Kidney (tissue), 14 donors: ENCODE data around the gene MS4A10. TPM values are rescaled to one million over a fixed set of nuclear protein-coding genes. Genes with fewer than 3 reads are reported as not detected.

Source experiments
- DNase-seq, 5 donors: peaks; one replicate each; pipeline ENCODE4 v3.0.0-alpha.2; 2013 to 2020
- FAIRE-seq: peaks from 2 replicates; lab custom pipeline; 2012; peaks lifted over from hg19 to GRCh38; lab: Jason Lieb, UNC
- H3K27ac ChIP-seq, 2 donors: one replicate each; pipeline ENCODE4 v1.7.0; 2013; ENCODE audit warnings: low read depth in 2 of 2, low read length in 2 of 2, inconsistent platforms in 1 of 2
- H3K27me3 ChIP-seq: one replicate; pipeline ENCODE4 v1.7.1; 2013; ENCODE audit warnings: low read length, inconsistent platforms; ENCODE audit not compliant: control insufficient read depth, insufficient read depth
- H3K36me3 ChIP-seq, 3 donors: one replicate each; pipeline versions ENCODE4 v1.7.0 to v1.7.1; 2013; ENCODE audit warnings: low read length in 3 of 3, control low read depth in 1 of 3, inconsistent platforms in 1 of 3; ENCODE audit not compliant: insufficient read depth in 3 of 3, control insufficient read depth in 2 of 3
- H3K4me1 ChIP-seq, 3 donors: one replicate each; pipeline versions ENCODE4 v1.7.0 to v1.7.1; 2013; ENCODE audit warnings: low read length in 3 of 3, inconsistent platforms in 1 of 3, low read depth in 1 of 3; ENCODE audit not compliant: control insufficient read depth in 2 of 3, insufficient read depth in 2 of 3
- H3K4me3 ChIP-seq, 3 donors: one replicate each; pipeline versions ENCODE4 v1.7.0 to v1.8.1; 2013; ENCODE audit warnings: low read length in 3 of 3, control low read depth in 1 of 3, inconsistent platforms in 1 of 3
- H3K9ac ChIP-seq, 3 donors: one replicate each; pipeline versions ENCODE4 v1.7.0 to v1.7.1; 2013; ENCODE audit warnings: low read length in 3 of 3, control low read depth in 1 of 3, inconsistent platforms in 1 of 3
- H3K9me3 ChIP-seq, 3 donors: one replicate each; pipeline versions ENCODE4 v1.7.0 to v1.7.1; 2013; ENCODE audit warnings: low read length in 3 of 3, control low read depth in 1 of 3, inconsistent platforms in 1 of 3; ENCODE audit not compliant: control insufficient read depth in 2 of 3, insufficient read depth in 1 of 3
- intact Hi-C: fragments of 100-400 bp; cut with DNase I; formaldehyde crosslinking; loops from one replicate; pipeline ENCODE4 v1.11.1; 2022
- polyA plus RNA-seq: library from polyadenylated mRNA; stranded (reverse); fragments of 350-450 nt; fragmentation: Illumina TruSeq; extraction: RNeasy Lipid Tissue Mini Kit (QIAGEN cat#74804); gene quantifications from one replicate; pipeline ENCODE4 v1.2.3, GENCODE V29; 2014; ENCODE audit warnings: low read depth, low replicate concordance; ENCODE audit not compliant: insufficient read depth
- total RNA-seq: library from RNA; stranded (reverse); fragmentation: NEBNext Ultra II Directional; extraction: Animal tissue kit (Norgen Biotek cat#: 25700); gene quantifications from one replicate; pipeline ENCODE4 v1.2.1, GENCODE V29; 2021
- TF ChIP-seq, protein P1 (sequence below): IDR thresholded peaks from 3 replicates; pipeline ENCODE4 v1.5.1; 2012; ENCODE audit warnings: mild to moderate bottlenecking, moderate library complexity, borderline replicate concordance; ENCODE audit not compliant: insufficient read depth; ENCODE audit errors: extremely low read depth
- donor health status: control.
- donor health status: control.
- donor health status: control.
- donor health status: control.
- donor health status: control.
- donor health status: DM: yes; HTN: yes; CAD: no.
- donor health status: Normal renal cell carcinoma (clear cell type).

The MS4A10 gene
- total and polyA plus RNA-seq, 2 donors from 2014 or later = 1.1 TPM; not detected in 1

- Histone ChIP-seq H3K27ac (no peak overlapping the region), H3K9me3 (no peaks in the 10 kb centered on the region), H3K9ac (no peak overlapping the region), H3K4me3 (no peak overlapping the region), H3K4me1 (no peaks in the 10 kb centered on the region), H3K36me3 (no peaks in the 10 kb centered on the region), H3K27me3 (no peaks in the 10 kb centered on the region)
- TF ChIP-seq, protein P1, sequence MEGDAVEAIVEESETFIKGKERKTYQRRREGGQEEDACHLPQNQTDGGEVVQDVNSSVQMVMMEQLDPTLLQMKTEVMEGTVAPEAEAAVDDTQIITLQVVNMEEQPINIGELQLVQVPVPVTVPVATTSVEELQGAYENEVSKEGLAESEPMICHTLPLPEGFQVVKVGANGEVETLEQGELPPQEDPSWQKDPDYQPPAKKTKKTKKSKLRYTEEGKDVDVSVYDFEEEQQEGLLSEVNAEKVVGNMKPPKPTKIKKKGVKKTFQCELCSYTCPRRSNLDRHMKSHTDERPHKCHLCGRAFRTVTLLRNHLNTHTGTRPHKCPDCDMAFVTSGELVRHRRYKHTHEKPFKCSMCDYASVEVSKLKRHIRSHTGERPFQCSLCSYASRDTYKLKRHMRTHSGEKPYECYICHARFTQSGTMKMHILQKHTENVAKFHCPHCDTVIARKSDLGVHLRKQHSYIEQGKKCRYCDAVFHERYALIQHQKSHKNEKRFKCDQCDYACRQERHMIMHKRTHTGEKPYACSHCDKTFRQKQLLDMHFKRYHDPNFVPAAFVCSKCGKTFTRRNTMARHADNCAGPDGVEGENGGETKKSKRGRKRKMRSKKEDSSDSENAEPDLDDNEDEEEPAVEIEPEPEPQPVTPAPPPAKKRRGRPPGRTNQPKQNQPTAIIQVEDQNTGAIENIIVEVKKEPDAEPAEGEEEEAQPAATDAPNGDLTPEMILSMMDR = no peak
- intact Hi-C loops = no loop called here
- DNase-seq (peak in 1 of 5 donors; percentile 39), FAIRE-seq (no peak)
Observed at GRCh38 chr11:60797846-60798630, 12.9 kb downstream of the MS4A10 start.

- no peaks in the 10 kb centered on the region for H3K36me3 ChIP-seq
- TF ChIP-seq, protein P1 = no peak
- H3K4me3 ChIP-seq = no peak overlapping the region
- H3K27me3 ChIP-seq = no peaks in the 10 kb centered on the region
- H3K9ac ChIP-seq = no peak overlapping the region
- no peaks in the 10 kb centered on the region for H3K9me3 ChIP-seq
- DNase-seq (peak in 1 of 5 donors; percentile 30), FAIRE-seq (no peak)
- H3K4me1 ChIP-seq = no peaks in the 10 kb centered on the region
- intact Hi-C loops = no loop called here
- H3K27ac ChIP-seq = no peak overlapping the region
Observed at GRCh38 chr11:60798631-60799030, 13.5 kb downstream of the MS4A10 start.

- TF ChIP-seq, protein P1 = no peak
- Histone ChIP-seq H3K4me1 (no peaks in the 10 kb centered on the region), H3K36me3 (no peaks in the 10 kb centered on the region), H3K9me3 (no peaks in the 10 kb centered on the region), H3K9ac (no peak overlapping the region), H3K27me3 (no peaks in the 10 kb centered on the region), H3K27ac (no peak overlapping the region), H3K4me3 (no peak overlapping the region)
- DNase-seq (peak in 1 of 5 donors; percentile 19), FAIRE-seq (no peak)
- intact Hi-C loops = no loop called here
Observed at GRCh38 chr11:60801194-60801593, 16.1 kb downstream of the MS4A10 start.
